ENCODE data around the gene CFAP53. TPM values are rescaled to one million over a fixed set of nuclear protein-coding genes. Genes with fewer than 3 reads are reported as not detected.
"Not testable (repeated sequence)": the region's sequence is repeated elsewhere in the genome, so short reads cannot be mapped to it uniquely, and the experiment has no call there.

Gene CFAP53
- total and polyA plus RNA-seq, 7 experiments from 2014 or later, result 0.09 to 1.8 (median 0.45) TPM; not detected in 1

GRCh38 chr18:50310080-50310479, 43.8 kb upstream of the CFAP53 start:
- intact Hi-C loops (cut with micrococcal nuclease), result no loop called here
- CTCF ChIA-PET, result interaction anchor here (1.7 kb wide), 1 partner anchor 47 kb away, joined by 8 read pairs; no protein-coding TSS in a partner anchor

DNA sequence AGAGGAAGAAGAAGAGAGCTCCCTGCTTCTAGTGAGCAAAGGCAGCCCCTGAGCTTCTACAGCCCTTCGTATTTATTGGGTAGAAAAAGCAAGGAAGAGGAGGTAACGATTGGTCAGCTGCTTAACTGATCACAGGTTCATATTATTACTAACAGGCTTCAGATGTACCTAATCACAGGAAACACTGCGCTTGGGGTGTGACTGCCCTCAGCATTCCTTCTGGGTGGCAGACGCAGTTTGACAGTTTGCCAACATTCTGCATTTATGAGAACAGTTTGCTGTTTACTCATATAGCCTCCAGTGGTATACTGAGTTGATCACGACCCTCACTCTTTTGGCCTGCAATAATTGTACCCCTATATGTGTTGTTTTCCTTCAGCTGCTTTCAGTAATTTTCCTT, 42.6 kb upstream of the CFAP53 start:
- intact Hi-C loops (cut with micrococcal nuclease), result loop anchor here in 1 of 2 donors (5.0 kb wide), 2 partner anchors 497 to 888 kb away; partner anchors contain the start of genes ACAA2 and MEX3C
- not testable (repeated sequence) for H3K9me3 Mint-ChIP-seq; H3K36me3 ChIP-seq (ENCODE audit: control insufficient read depth in 2 of 3, insufficient read depth in 3 of 3, low read length in 3 of 3); H3K9me3 ChIP-seq (ENCODE audit: control insufficient read depth in 2 of 3, low read length in 3 of 3); H3K4me1 ChIP-seq (ENCODE audit: control insufficient read depth in 2 of 2, insufficient read depth in 2 of 2, low read length in 2 of 2); H3K36me3 Mint-ChIP-seq; DNase-seq; H3K27ac Mint-ChIP-seq; ATAC-seq; H3K4me3 ChIP-seq (ENCODE audit: low read length); H3K27ac ChIP-seq (ENCODE audit: low read depth, low read length); H3K27me3 ChIP-seq (ENCODE audit: control insufficient read depth in 2 of 2, insufficient read depth in 2 of 2, low read length in 2 of 2)
- ChIA-PET POLR2A (interaction anchor here (1.4 kb wide), 1 partner anchor 27 kb away, joined by 7 read pairs; the partner anchor contains the start of gene MBD1), CTCF (interaction anchor here (1.7 kb wide), 1 partner anchor 48 kb away, joined by 8 read pairs; no protein-coding TSS in a partner anchor)
- Mint-ChIP-seq H3K4me3 (peak overlapping the region in 2 of 10 donors; percentile 76 to 91), H3K27me3 (peaks cover 0 to 30% (median 12%) of the 10 kb centered on the region in 5 donors), H3K4me1 (peaks cover 0 to 20% (median 16%) of the 10 kb centered on the region in 7 donors)

More at GRCh38 chr18:50310080-50310479, 43.8 kb upstream of the CFAP53 start:
- H3K4me3 Mint-ChIP-seq, result no peak overlapping the region
- H3K4me1 Mint-ChIP-seq, result peaks cover 0 to 20% (median 16%) of the 10 kb centered on the region in 7 donors
- peaks cover 7 to 31% (median 15%) of the 10 kb centered on the region in 5 donors for H3K27me3 Mint-ChIP-seq
- Histone ChIP-seq H3K27ac (ENCODE audit: low read depth, low read length) (no peak overlapping the region), H3K4me3 (ENCODE audit: low read length) (no peak overlapping the region), H3K9me3 (ENCODE audit: control insufficient read depth in 2 of 3, low read length in 3 of 3) (no peaks in the 10 kb centered on the region), H3K27me3 (ENCODE audit: control insufficient read depth in 2 of 2, insufficient read depth in 2 of 2, low read length in 2 of 2) (peaks cover 0 to 3% of the 10 kb centered on the region in 2 donors), H3K4me1 (ENCODE audit: control insufficient read depth in 2 of 2, insufficient read depth in 2 of 2, low read length in 2 of 2) (peaks cover 0 to 8% of the 10 kb centered on the region in 2 donors), H3K36me3 (ENCODE audit: control insufficient read depth in 2 of 3, insufficient read depth in 3 of 3, low read length in 3 of 3) (no peaks in the 10 kb centered on the region)
- peaks cover 0 to 5% (median 0%) of the 10 kb centered on the region in 11 donors for H3K9me3 Mint-ChIP-seq
- DNase-seq, result no peak
- POLR2A ChIA-PET, result no interaction called here
- no peak overlapping the region for H3K27ac Mint-ChIP-seq
- ATAC-seq, result no peak
- peaks cover 0 to 8% (median 0%) of the 10 kb centered on the region in 5 donors for H3K36me3 Mint-ChIP-seq

GRCh38 chr18:50307738-50308470, 41.6 kb upstream of the CFAP53 start:
- H3K4me1 Mint-ChIP-seq, result peaks cover 0 to 20% (median 16%) of the 10 kb centered on the region in 7 donors
- peak overlapping the region; percentile 76 to 97 (median 92) for H3K4me3 Mint-ChIP-seq
- peaks cover 0 to 10% (median 0%) of the 10 kb centered on the region in 5 donors for H3K36me3 Mint-ChIP-seq
- Histone ChIP-seq H3K4me3 (ENCODE audit: low read length) (peak overlapping the region; percentile 45), H3K27ac (ENCODE audit: low read depth, low read length) (peak overlapping the region; percentile 65), H3K9me3 (ENCODE audit: control insufficient read depth in 2 of 3, low read length in 3 of 3) (no peaks in the 10 kb centered on the region), H3K27me3 (ENCODE audit: control insufficient read depth in 2 of 2, insufficient read depth in 2 of 2, low read length in 2 of 2) (peaks cover 0 to 3% of the 10 kb centered on the region in 2 donors), H3K4me1 (ENCODE audit: control insufficient read depth in 2 of 2, insufficient read depth in 2 of 2, low read length in 2 of 2) (peaks cover 0 to 8% of the 10 kb centered on the region in 2 donors), H3K36me3 (ENCODE audit: control insufficient read depth in 2 of 3, insufficient read depth in 3 of 3, low read length in 3 of 3) (no peaks in the 10 kb centered on the region)
- ChIA-PET POLR2A (interaction anchor here (1.3 to 3.6 kb wide), 3 partner anchors 19 to 42 kb away, joined by 4 to 19 read pairs (median 9); partner anchors contain the start of genes CFAP53 and MBD1), CTCF (interaction anchor here (0.7 kb wide), 1 partner anchor 847 kb away, joined by 4 read pairs; the partner anchor contains the start of gene DYM)
- peaks cover 0 to 11% (median 0%) of the 10 kb centered on the region in 11 donors for H3K9me3 Mint-ChIP-seq
- DNase-seq (peak; percentile 70 to 93 (median 89)), ATAC-seq (peak; percentile 96)
- peak overlapping the region; percentile 52 to 93 (median 82) for H3K27ac Mint-ChIP-seq
- intact Hi-C loops (cut with micrococcal nuclease), result loop anchor here (1.0 to 5.0 kb wide), 10 partner anchors 10 to 889 kb away; partner anchors contain the start of genes CFAP53 (in 2 of the 2), CXXC1 (in 2 of the 2), MBD1 (in 2 of the 2) and ACAA2 (in 1 of the 2)
- H3K27me3 Mint-ChIP-seq, result peaks cover 0 to 35% (median 19%) of the 10 kb centered on the region in 5 donors

GRCh38 chr18:50307400-50307737, 41.1 kb upstream of the CFAP53 start:
- Mint-ChIP-seq H3K27me3 (peaks cover 0 to 40% (median 24%) of the 10 kb centered on the region in 5 donors), H3K4me1 (peaks cover 0 to 20% (median 16%) of the 10 kb centered on the region in 7 donors), H3K4me3 (peak overlapping the region; percentile 76 to 97 (median 92)), H3K36me3 (peaks cover 0 to 10% (median 0%) of the 10 kb centered on the region in 5 donors), H3K9me3 (peaks cover 0 to 11% (median 0%) of the 10 kb centered on the region in 11 donors), H3K27ac (peak overlapping the region; percentile 52 to 93 (median 82))
- intact Hi-C loops (cut with micrococcal nuclease), result loop anchor here (1.0 to 5.0 kb wide), 10 partner anchors 9 to 890 kb away; partner anchors contain the start of genes CFAP53 (in 2 of the 2), CXXC1 (in 2 of the 2), MBD1 (in 2 of the 2) and ACAA2 (in 1 of the 2)
- H3K27ac ChIP-seq (ENCODE audit: low read depth, low read length), result peak overlapping the region; percentile 65
- ATAC-seq (no peak), DNase-seq (no peak)
- peaks cover 0 to 8% of the 10 kb centered on the region in 2 donors for H3K4me1 ChIP-seq (ENCODE audit: control insufficient read depth in 2 of 2, insufficient read depth in 2 of 2, low read length in 2 of 2)
- H3K27me3 ChIP-seq (ENCODE audit: control insufficient read depth in 2 of 2, insufficient read depth in 2 of 2, low read length in 2 of 2), result peaks cover 0 to 3% of the 10 kb centered on the region in 2 donors
- ChIA-PET CTCF (interaction anchor here (0.7 kb wide), 1 partner anchor 847 kb away, joined by 4 read pairs; the partner anchor contains the start of gene DYM), POLR2A (interaction anchor here (1.3 to 3.6 kb wide), 3 partner anchors 18 to 41 kb away, joined by 4 to 19 read pairs (median 9); partner anchors contain the start of genes CFAP53 and MBD1)
- no peaks in the 10 kb centered on the region for H3K36me3 ChIP-seq (ENCODE audit: control insufficient read depth in 2 of 3, insufficient read depth in 3 of 3, low read length in 3 of 3)
- H3K9me3 ChIP-seq (ENCODE audit: control insufficient read depth in 2 of 3, low read length in 3 of 3), result no peaks in the 10 kb centered on the region
- H3K4me3 ChIP-seq (ENCODE audit: low read length), result peak overlapping the region; percentile 45

- ChIA-PET POLR2A (interaction anchor here (1.3 to 3.6 kb wide), 3 partner anchors 18 to 41 kb away, joined by 4 to 19 read pairs (median 9); partner anchors contain the start of genes CFAP53 and MBD1), CTCF (no interaction called here)
- H3K4me3 Mint-ChIP-seq, result peak overlapping the region; percentile 70 to 97 (median 92)
- DNase-seq (no peak), ATAC-seq (no peak)
- H3K27me3 Mint-ChIP-seq, result peaks cover under 1 to 43% (median 24%) of the 10 kb centered on the region in 5 donors
- intact Hi-C loops (cut with micrococcal nuclease), result loop anchor here (1.0 to 5.0 kb wide), 10 partner anchors 9 to 890 kb away; partner anchors contain the start of genes CFAP53 (in 2 of the 2), CXXC1 (in 2 of the 2), MBD1 (in 2 of the 2) and ACAA2 (in 1 of the 2)
- peaks cover 0 to 3% of the 10 kb centered on the region in 2 donors for H3K27me3 ChIP-seq (ENCODE audit: control insufficient read depth in 2 of 2, insufficient read depth in 2 of 2, low read length in 2 of 2)
- H3K27ac ChIP-seq (ENCODE audit: low read depth, low read length), result peak overlapping the region; percentile 65
- peaks cover 0 to 11% (median 0%) of the 10 kb centered on the region in 11 donors for H3K9me3 Mint-ChIP-seq
- peak overlapping the region in 8 of 9 donors; percentile 5 to 93 (median 77) for H3K27ac Mint-ChIP-seq
- peaks cover 0 to 10% (median 0%) of the 10 kb centered on the region in 5 donors for H3K36me3 Mint-ChIP-seq
- peaks cover 0 to 20% (median 16%) of the 10 kb centered on the region in 7 donors for H3K4me1 Mint-ChIP-seq
- no peaks in the 10 kb centered on the region for H3K36me3 ChIP-seq (ENCODE audit: control insufficient read depth in 2 of 3, insufficient read depth in 3 of 3, low read length in 3 of 3)
- peaks cover 0 to 8% of the 10 kb centered on the region in 2 donors for H3K4me1 ChIP-seq (ENCODE audit: control insufficient read depth in 2 of 2, insufficient read depth in 2 of 2, low read length in 2 of 2)
- peak overlapping the region; percentile 45 for H3K4me3 ChIP-seq (ENCODE audit: low read length)
- H3K9me3 ChIP-seq (ENCODE audit: control insufficient read depth in 2 of 3, low read length in 3 of 3), result no peaks in the 10 kb centered on the region
These were observed 40.6 kb upstream of the CFAP53 start for GRCh38 chr18:50306944-50307343.

DNA sequence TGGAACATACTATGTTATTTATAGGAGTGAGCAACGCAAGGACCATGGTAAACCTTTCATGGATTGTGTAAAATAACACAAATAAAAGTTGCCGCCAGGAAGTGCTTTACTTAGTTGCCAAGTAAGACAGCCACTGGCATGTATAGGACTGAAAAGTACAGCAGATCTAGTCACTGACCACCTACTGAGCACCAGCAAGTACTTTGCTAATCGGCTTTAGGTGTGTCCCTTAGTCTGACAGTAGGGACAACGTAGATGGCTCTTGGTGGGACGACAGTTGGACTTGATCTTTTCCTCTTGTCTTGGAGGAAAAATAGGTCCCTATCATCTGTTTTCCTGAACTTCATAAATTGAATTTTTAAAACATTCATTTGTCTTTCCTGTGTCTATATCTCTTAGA, 34.8 kb upstream of the CFAP53 start:
- ATAC-seq, result no peak
- H3K9me3 Mint-ChIP-seq, result peaks cover 0 to 10% (median 0%) of the 10 kb centered on the region in 11 donors
- peaks cover 13 to 66% (median 39%) of the 10 kb centered on the region in 5 donors for H3K27me3 Mint-ChIP-seq

More for the DNA sequence above, 34.8 kb upstream of the CFAP53 start:
- H3K4me1 ChIP-seq (ENCODE audit: control insufficient read depth in 2 of 2, insufficient read depth in 2 of 2, low read length in 2 of 2), result peaks cover 0 to 11% of the 10 kb centered on the region in 2 donors
- H3K27me3 ChIP-seq (ENCODE audit: control insufficient read depth in 2 of 2, insufficient read depth in 2 of 2, low read length in 2 of 2), result peaks cover 0 to 3% of the 10 kb centered on the region in 2 donors
- ChIA-PET CTCF (no interaction called here), POLR2A (no interaction called here)
- Mint-ChIP-seq H3K27ac (no peak overlapping the region), H3K36me3 (peaks cover 0 to 10% (median 0%) of the 10 kb centered on the region in 5 donors), H3K4me3 (no peak overlapping the region), H3K4me1 (peaks cover 1 to 14% (median 7%) of the 10 kb centered on the region in 7 donors)
- no peak for DNase-seq
- H3K36me3 ChIP-seq (ENCODE audit: control insufficient read depth in 2 of 3, insufficient read depth in 3 of 3, low read length in 3 of 3), result no peaks in the 10 kb centered on the region
- H3K4me3 ChIP-seq (ENCODE audit: low read length), result no peak overlapping the region
- intact Hi-C loops (cut with micrococcal nuclease), result no loop called here
- H3K9me3 ChIP-seq (ENCODE audit: control insufficient read depth in 2 of 3, low read length in 3 of 3), result no peaks in the 10 kb centered on the region
- H3K27ac ChIP-seq (ENCODE audit: low read depth, low read length), result no peak overlapping the region

All from naive thymus-derived CD4-positive, alpha-beta T cell (primary cell).